Naive thymus-derived CD4-positive, alpha-beta T cell (primary cell): ENCODE data around the gene NXPH3. TPM values are rescaled to one million over a fixed set of nuclear protein-coding genes. Genes with fewer than 3 reads are reported as not detected.
A peak's percentile ranks its signal among the peaks of the same experiment; 100 is the strongest.

Source experiments
- ATAC-seq: fragments of 150-1000 bp; cut with Tn5 transposase; 2 replicates; pipeline ENCODE4 v1.10.0; 2021; ENCODE audit warnings: mild to moderate bottlenecking, moderate library complexity
- CTCF ChIA-PET: fragments of 350-600 bp; sonication (Branson Sonifier 250); formaldehyde crosslinking; loops from one replicate; lab custom pipeline; 2021; ENCODE audit warnings: antibody characterized with exemption; lab: Charles Lee
- POLR2A ChIA-PET: fragments of 350-600 bp; sonication (Branson Sonifier 250); formaldehyde crosslinking; loops from one replicate; lab custom pipeline; 2021; ENCODE audit warnings: antibody characterized with exemption, inconsistent platforms; lab: Charles Lee
- DNase-seq, 9 donors: peaks; one replicate each; pipeline versions ENCODE4 v3.0.0 to v3.0.0-alpha.2; 2020 to 2022; ENCODE audit warnings: mixed read lengths in 1 of 9
- H3K27ac ChIP-seq: one replicate; pipeline ENCODE4 v1.7.0; 2013; ENCODE audit warnings: mild to moderate bottlenecking, low read depth, low read length, moderate library complexity
- H3K27me3 ChIP-seq, 2 donors: one replicate each; pipeline ENCODE4 v1.7.0; 2013; ENCODE audit warnings: low read length in 2 of 2, mild to moderate bottlenecking in 2 of 2, moderate library complexity in 2 of 2; ENCODE audit not compliant: control insufficient read depth in 2 of 2, insufficient read depth in 2 of 2
- H3K36me3 ChIP-seq, 3 experiments: 1 replicate in 2 of 3; 2 replicates in 1 of 3; pipeline ENCODE4 v1.7.0; 2013; ENCODE audit warnings: low read length in 3 of 3, mild to moderate bottlenecking in 3 of 3, moderate library complexity in 1 of 3; ENCODE audit not compliant: insufficient read depth in 3 of 3, control insufficient read depth in 2 of 3
- H3K4me1 ChIP-seq, 2 donors: one replicate each; pipeline ENCODE4 v1.7.0; 2013; ENCODE audit warnings: low read length in 2 of 2, mild to moderate bottlenecking in 2 of 2, moderate library complexity in 1 of 2; ENCODE audit not compliant: control insufficient read depth in 2 of 2, insufficient read depth in 2 of 2
- H3K4me3 ChIP-seq: 2 replicates; pipeline ENCODE4 v1.7.0; 2013; ENCODE audit warnings: mild to moderate bottlenecking, low read length
- H3K9me3 ChIP-seq, 3 experiments: 1 replicate in 2 of 3; 2 replicates in 1 of 3; pipeline ENCODE4 v1.7.0; 2013; ENCODE audit warnings: low read length in 3 of 3; ENCODE audit not compliant: control insufficient read depth in 2 of 3
- H3K27ac Mint-ChIP-seq, 9 donors: one replicate each; pipeline ENCODE4 v1.8.0; 2020 to 2022; ENCODE audit warnings: mixed read lengths in 9 of 9, mild to moderate bottlenecking in 8 of 9, moderate library complexity in 5 of 9, inconsistent platforms in 2 of 9
- H3K27me3 Mint-ChIP-seq, 5 donors: one replicate each; pipeline ENCODE4 v1.8.0; 2021 to 2022; ENCODE audit warnings: mixed read lengths in 5 of 5, mild to moderate bottlenecking in 1 of 5
- H3K36me3 Mint-ChIP-seq, 5 donors: one replicate each; pipeline ENCODE4 v1.8.0; 2020 to 2022; ENCODE audit warnings: mixed read lengths in 5 of 5, mild to moderate bottlenecking in 3 of 5, inconsistent platforms in 1 of 5
- H3K4me1 Mint-ChIP-seq, 7 donors: one replicate each; pipeline ENCODE4 v1.8.0; 2020 to 2022; ENCODE audit warnings: mixed read lengths in 7 of 7, mild to moderate bottlenecking in 3 of 7, inconsistent platforms in 1 of 7
- H3K4me3 Mint-ChIP-seq, 10 donors: one replicate each; pipeline ENCODE4 v1.8.0; 2020 to 2022; ENCODE audit warnings: mild to moderate bottlenecking in 10 of 10, mixed read lengths in 10 of 10, moderate library complexity in 6 of 10, inconsistent platforms in 2 of 10
- H3K9me3 Mint-ChIP-seq, 11 donors: one replicate each; pipeline ENCODE4 v1.8.0; 2020 to 2022; ENCODE audit warnings: mixed read lengths in 11 of 11, mild to moderate bottlenecking in 4 of 11, inconsistent platforms in 1 of 11, moderate library complexity in 1 of 11
- intact Hi-C, 2 donors: fragments of 100-400 bp; cut with micrococcal nuclease; formaldehyde crosslinking; loops; one replicate each; pipeline ENCODE4 v1.15.1; 2023
- polyA plus RNA-seq, 2 donors: library from polyadenylated mRNA; unstranded; fragments of 300-500 nt; fragmentation: Illumina TruSeq; gene quantifications; one replicate each; pipeline ENCODE4 v1.2.3, GENCODE V29; 2021
- total RNA-seq, 6 experiments: library from RNA in 5 of 6; stranded (reverse) in 5 of 6; gene quantifications; 1 replicate in 5 of 6; 2 replicates in 1 of 6; pipeline ENCODE4 v1.2.3 and lab custom pipeline; 2021 to 2026

NXPH3 gene
- total and polyA plus RNA-seq, 7 experiments from 2014 or later: not detected

DNA sequence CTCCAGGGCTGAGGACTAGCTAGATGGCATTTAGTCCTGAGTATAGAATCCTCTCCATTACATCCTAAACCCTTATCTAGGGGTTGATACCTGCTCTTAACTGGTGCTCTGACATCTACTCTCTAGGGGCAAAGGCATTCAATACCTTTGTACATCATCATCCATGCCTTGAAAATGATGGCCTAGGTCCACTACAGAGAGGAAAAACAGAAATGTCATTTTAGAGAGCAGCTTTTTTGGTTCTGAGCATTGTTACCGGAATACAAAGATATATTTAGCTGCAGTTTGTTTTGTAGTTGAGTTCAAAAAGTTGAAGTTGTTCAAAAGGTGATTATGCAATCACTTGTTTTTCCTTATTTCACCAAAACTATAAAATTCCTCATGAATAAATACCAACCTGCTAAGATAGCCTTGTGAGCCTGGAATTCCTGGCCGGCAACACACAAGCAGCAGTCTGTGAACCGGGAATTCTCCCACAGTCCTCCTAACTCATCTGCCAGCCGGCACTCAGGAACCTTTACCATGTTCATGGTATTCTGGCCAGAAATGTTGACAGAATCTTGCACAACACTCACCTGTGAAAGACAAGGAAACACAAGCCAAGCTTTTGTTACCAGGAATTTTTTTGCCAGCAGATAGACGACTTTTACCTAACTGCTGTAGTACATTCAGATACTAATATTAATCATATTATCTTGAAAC is 35.4 kb downstream of the NXPH3 start:
- Histone ChIP-seq H3K4me1 (no peaks in the 10 kb centered on the region), H3K9me3 (no peaks in the 10 kb centered on the region), H3K36me3 (peaks cover 5 to 79% (median 33%) of the 10 kb centered on the region in 3 experiments), H3K4me3 (no peak overlapping the region), H3K27me3 (no peaks in the 10 kb centered on the region), H3K27ac (no peak overlapping the region)
- peaks cover 0 to 5% (median 0%) of the 10 kb centered on the region in 7 donors for H3K4me1 Mint-ChIP-seq
- peaks cover 18 to 45% (median 23%) of the 10 kb centered on the region in 5 donors for H3K36me3 Mint-ChIP-seq
- CTCF ChIA-PET: interaction anchor here (0.6 to 0.7 kb wide), 2 partner anchors 148 to 640 kb away, joined by 3 to 6 read pairs; no protein-coding TSS in a partner anchor
- DNase-seq (no peak), ATAC-seq (no peak)
- no peaks in the 10 kb centered on the region for H3K27me3 Mint-ChIP-seq
- POLR2A ChIA-PET: interaction anchor here (1.0 kb wide), 1 partner anchor 16 kb away, joined by 3 read pairs; no protein-coding TSS in a partner anchor
- intact Hi-C loops: no loop called here
- H3K27ac Mint-ChIP-seq: peak overlapping the region in 1 of 9 donors; percentile 38
- no peaks in the 10 kb centered on the region for H3K9me3 Mint-ChIP-seq
- no peak overlapping the region for H3K4me3 Mint-ChIP-seq

DNA sequence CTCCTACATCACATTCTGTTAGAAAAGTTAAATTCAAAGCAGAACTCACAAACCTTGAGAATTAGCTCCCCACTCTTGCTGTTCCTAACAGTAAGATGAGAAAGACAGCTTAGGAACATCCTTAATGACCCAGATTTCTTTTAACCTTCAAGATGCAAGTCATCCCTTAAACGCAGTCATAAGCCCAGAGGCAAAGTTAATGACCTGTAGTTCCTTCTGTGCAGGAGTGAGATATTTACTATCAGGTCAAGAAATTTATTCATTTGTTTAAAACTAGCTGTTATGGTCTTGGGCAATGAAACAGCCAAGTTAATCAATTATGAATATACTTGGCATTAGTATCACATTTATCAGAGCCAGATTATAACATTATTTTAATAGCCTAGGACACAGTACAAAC is 37.1 kb downstream of the NXPH3 start:
- peaks cover 0 to 9% (median 0%) of the 10 kb centered on the region in 7 donors for H3K4me1 Mint-ChIP-seq
- intact Hi-C loops: no loop called here
- H3K36me3 Mint-ChIP-seq: peaks cover 18 to 45% (median 24%) of the 10 kb centered on the region in 5 donors
- no peak overlapping the region for H3K27ac ChIP-seq
- ChIA-PET POLR2A (no interaction called here), CTCF (interaction anchor here (0.6 kb wide), 1 partner anchor 18 kb away, joined by 5 read pairs; no protein-coding TSS in a partner anchor)
- DNase-seq (no peak), ATAC-seq (no peak)
- H3K27me3 Mint-ChIP-seq: no peaks in the 10 kb centered on the region
- no peaks in the 10 kb centered on the region for H3K9me3 Mint-ChIP-seq
- H3K4me3 ChIP-seq: no peak overlapping the region
- no peaks in the 10 kb centered on the region for H3K9me3 ChIP-seq
- peaks cover 0 to 74% (median 29%) of the 10 kb centered on the region in 3 experiments for H3K36me3 ChIP-seq
- peak overlapping the region in 2 of 9 donors; percentile 39 to 54 for H3K27ac Mint-ChIP-seq
- H3K4me1 ChIP-seq: no peaks in the 10 kb centered on the region
- H3K27me3 ChIP-seq: no peaks in the 10 kb centered on the region
- no peak overlapping the region for H3K4me3 Mint-ChIP-seq

DNA sequence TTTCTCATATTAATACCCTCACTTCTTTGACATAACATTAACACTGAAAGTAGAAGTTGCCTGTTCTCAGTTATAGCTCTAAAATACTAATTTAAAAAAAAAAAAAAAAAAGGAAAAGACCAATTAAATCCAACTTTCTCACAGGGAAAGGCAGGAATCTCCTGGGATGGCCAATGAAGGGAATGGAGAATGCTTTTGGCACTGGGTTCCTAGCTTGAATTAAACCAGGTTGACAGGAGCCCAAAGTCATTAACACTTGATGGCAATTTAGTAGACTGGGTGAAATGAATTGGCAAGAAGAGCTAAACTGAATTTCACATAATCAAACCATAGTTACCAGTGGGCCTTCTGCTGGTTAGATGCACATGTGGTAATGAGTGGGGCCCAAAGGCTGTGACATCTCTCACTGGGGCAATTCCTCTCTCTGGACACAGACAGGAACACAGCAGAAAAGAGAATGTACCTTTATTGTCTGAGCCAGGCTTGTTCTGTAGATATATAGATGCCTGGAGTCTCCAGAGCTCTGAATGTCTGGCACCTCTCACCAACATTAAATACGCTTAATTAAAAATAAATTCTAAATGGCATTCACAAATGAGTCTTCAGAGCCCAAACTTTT is 37.6 kb downstream of the NXPH3 start:
- peaks cover 19 to 43% (median 24%) of the 10 kb centered on the region in 5 donors for H3K36me3 Mint-ChIP-seq
- peaks cover 0 to 10% (median 2%) of the 10 kb centered on the region in 7 donors for H3K4me1 Mint-ChIP-seq
- H3K4me3 Mint-ChIP-seq: no peak overlapping the region
- Histone ChIP-seq H3K4me3 (no peak overlapping the region), H3K9me3 (no peaks in the 10 kb centered on the region), H3K4me1 (no peaks in the 10 kb centered on the region), H3K27me3 (no peaks in the 10 kb centered on the region), H3K27ac (no peak overlapping the region), H3K36me3 (peaks cover 4 to 75% (median 32%) of the 10 kb centered on the region in 3 experiments)
- CTCF ChIA-PET: no interaction called here
- no peak overlapping the region for H3K27ac Mint-ChIP-seq
- intact Hi-C loops: no loop called here
- POLR2A ChIA-PET: no interaction called here
- DNase-seq: no peak
- H3K27me3 Mint-ChIP-seq: no peaks in the 10 kb centered on the region
- no peak for ATAC-seq
- H3K9me3 Mint-ChIP-seq: no peaks in the 10 kb centered on the region

DNA sequence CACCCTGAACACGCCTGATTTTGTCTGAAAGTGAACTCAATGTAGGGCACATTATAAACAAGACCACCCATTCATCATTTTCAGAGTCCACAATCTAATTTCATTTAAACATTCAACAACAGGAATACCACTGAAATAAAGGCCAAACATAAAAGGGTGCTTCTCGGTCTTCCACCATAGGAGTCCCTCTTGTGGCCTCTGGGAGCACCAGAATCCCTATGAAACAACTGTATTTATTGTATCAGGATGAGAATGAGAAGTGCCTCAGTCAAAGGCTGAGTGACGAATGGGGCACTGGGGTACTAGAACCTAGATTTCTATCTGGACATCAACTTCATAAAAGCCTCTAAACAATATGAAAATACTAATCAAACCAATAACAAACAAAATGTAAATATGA is 40.4 kb downstream of the NXPH3 start:
- Mint-ChIP-seq H3K4me3 (no peak overlapping the region), H3K4me1 (peaks cover 0 to 13% (median 10%) of the 10 kb centered on the region in 7 donors), H3K9me3 (no peaks in the 10 kb centered on the region), H3K36me3 (peaks cover 13 to 44% (median 21%) of the 10 kb centered on the region in 5 donors), H3K27ac (peak overlapping the region in 1 of 9 donors; percentile 14), H3K27me3 (no peaks in the 10 kb centered on the region)
- POLR2A ChIA-PET: interaction anchor here (1.3 kb wide), 1 partner anchor 53 kb away, joined by 4 read pairs; no protein-coding TSS in a partner anchor
- intact Hi-C loops: loop anchor here in 1 of 2 donors (5.0 kb wide), 1 partner anchor 81 kb away; no protein-coding TSS in a partner anchor
- no peak overlapping the region for H3K27ac ChIP-seq
- no peaks in the 10 kb centered on the region for H3K9me3 ChIP-seq
- peaks cover 15 to 71% (median 32%) of the 10 kb centered on the region in 3 experiments for H3K36me3 ChIP-seq
- H3K4me3 ChIP-seq: no peak overlapping the region
- H3K4me1 ChIP-seq: no peaks in the 10 kb centered on the region
- DNase-seq: no peak
- H3K27me3 ChIP-seq: no peaks in the 10 kb centered on the region
- no peak for ATAC-seq
- CTCF ChIA-PET: interaction anchor here (0.7 to 1.5 kb wide), 2 partner anchors 16 to 32 kb away, joined by 3 to 4 read pairs; no protein-coding TSS in a partner anchor

DNA sequence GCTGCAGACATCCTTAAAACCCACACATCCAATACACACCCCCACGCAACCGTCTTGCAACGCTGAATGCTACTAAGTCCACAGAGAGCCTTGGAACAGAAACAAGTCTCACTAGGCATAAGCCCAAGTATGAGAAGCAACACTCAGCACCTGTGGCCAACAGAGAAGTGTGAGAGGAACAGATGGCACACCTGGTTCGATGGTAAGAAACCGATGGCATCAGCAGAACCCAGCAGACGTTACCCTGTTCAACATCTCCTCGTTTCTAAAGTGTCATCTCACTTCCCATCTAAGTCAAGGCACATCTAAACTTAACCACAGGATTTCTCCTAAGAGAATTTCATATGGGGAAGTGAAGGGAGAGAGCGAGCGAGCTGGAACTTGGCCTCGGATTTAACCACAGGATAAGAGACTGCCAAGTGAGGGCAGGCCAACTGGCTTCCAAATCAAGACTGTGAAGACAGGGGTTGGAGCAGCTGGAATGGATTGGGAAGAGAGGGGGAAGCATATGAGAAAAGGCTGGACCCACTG is 41.0 kb downstream of the NXPH3 start:
- POLR2A ChIA-PET: no interaction called here
- H3K36me3 Mint-ChIP-seq: peaks cover 14 to 41% (median 24%) of the 10 kb centered on the region in 5 donors
- no peak for ATAC-seq

DNA sequence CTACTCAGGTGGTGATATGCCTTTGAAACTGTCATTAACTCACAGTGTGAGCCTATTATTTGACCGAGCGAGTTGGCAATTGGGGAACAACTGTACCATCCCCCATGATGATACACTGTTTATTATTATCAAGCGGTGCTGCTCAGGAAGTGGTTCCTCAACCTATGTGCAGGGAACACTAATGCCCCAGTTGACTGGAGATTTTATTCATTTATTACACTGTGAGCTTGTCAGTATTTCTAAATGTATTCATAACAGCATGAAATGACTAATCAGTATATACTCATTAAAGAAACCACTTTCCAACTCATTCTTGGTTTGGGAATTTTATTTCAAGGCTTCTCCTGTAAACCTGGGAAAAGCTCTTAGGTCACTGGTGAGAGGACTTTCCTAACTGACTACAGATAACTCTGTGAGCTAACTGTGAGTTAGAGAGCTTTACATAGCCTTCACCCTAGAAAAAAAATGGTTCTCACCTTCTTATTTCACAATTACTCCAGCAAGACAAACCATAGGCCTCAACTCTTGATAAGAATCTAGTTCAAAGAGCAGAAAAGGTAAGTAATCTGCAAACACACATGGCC is 42.4 kb downstream of the NXPH3 start:
- peaks cover 15 to 71% (median 39%) of the 10 kb centered on the region in 3 experiments for H3K36me3 ChIP-seq
- POLR2A ChIA-PET: interaction anchor here (0.6 kb wide), 1 partner anchor 27 kb away, joined by 3 read pairs; no protein-coding TSS in a partner anchor

More for the DNA sequence above, 41.0 kb downstream of the NXPH3 start:
- H3K9me3 ChIP-seq: no peaks in the 10 kb centered on the region
- H3K27ac ChIP-seq: no peak overlapping the region
- H3K4me1 Mint-ChIP-seq: peaks cover 0 to 14% (median 10%) of the 10 kb centered on the region in 7 donors
- no peaks in the 10 kb centered on the region for H3K4me1 ChIP-seq
- H3K27me3 Mint-ChIP-seq: no peaks in the 10 kb centered on the region
- CTCF ChIA-PET: interaction anchor here (1.5 kb wide), 1 partner anchor 15 kb away, joined by 4 read pairs; no protein-coding TSS in a partner anchor
- peak overlapping the region in 1 of 9 donors; percentile 20 for H3K27ac Mint-ChIP-seq
- no peak overlapping the region for H3K4me3 ChIP-seq
- H3K4me3 Mint-ChIP-seq: no peak overlapping the region
- peaks cover 15 to 71% (median 33%) of the 10 kb centered on the region in 3 experiments for H3K36me3 ChIP-seq
- no peak for DNase-seq
- H3K9me3 Mint-ChIP-seq: no peaks in the 10 kb centered on the region
- intact Hi-C loops: loop anchor here in 1 of 2 donors (5.0 kb wide), 1 partner anchor 81 kb away; no protein-coding TSS in a partner anchor
- H3K27me3 ChIP-seq: no peaks in the 10 kb centered on the region

More for the DNA sequence above, 42.4 kb downstream of the NXPH3 start:
- Mint-ChIP-seq H3K36me3 (peaks cover 14 to 49% (median 26%) of the 10 kb centered on the region in 5 donors), H3K4me3 (no peak overlapping the region), H3K27ac (peak overlapping the region in 4 of 9 donors; percentile 9 to 73 (median 36)), H3K4me1 (peaks cover 5 to 24% (median 18%) of the 10 kb centered on the region in 7 donors), H3K27me3 (no peaks in the 10 kb centered on the region), H3K9me3 (no peaks in the 10 kb centered on the region)
- intact Hi-C loops: loop anchor here in 1 of 2 donors (5.0 kb wide), 1 partner anchor 79 kb away; no protein-coding TSS in a partner anchor
- Histone ChIP-seq H3K27me3 (no peaks in the 10 kb centered on the region), H3K4me1 (peaks cover 0 to 6% of the 10 kb centered on the region in 2 donors), H3K9me3 (no peaks in the 10 kb centered on the region), H3K27ac (no peak overlapping the region), H3K4me3 (no peak overlapping the region)
- ATAC-seq: peak; percentile 42
- DNase-seq: no peak
- CTCF ChIA-PET: interaction anchor here (0.7 kb wide), 1 partner anchor 134 kb away, joined by 3 read pairs; no protein-coding TSS in a partner anchor
